Fibroblast of the conjunctiva (primary cell): ENCODE results near the gene PTPRM.

Experiments
- DNase-seq: peaks from one replicate; pipeline ENCODE4 v3.0.0-alpha.2; 2010; ENCODE audit warnings: low read depth

Gene PTPRM

DNA sequence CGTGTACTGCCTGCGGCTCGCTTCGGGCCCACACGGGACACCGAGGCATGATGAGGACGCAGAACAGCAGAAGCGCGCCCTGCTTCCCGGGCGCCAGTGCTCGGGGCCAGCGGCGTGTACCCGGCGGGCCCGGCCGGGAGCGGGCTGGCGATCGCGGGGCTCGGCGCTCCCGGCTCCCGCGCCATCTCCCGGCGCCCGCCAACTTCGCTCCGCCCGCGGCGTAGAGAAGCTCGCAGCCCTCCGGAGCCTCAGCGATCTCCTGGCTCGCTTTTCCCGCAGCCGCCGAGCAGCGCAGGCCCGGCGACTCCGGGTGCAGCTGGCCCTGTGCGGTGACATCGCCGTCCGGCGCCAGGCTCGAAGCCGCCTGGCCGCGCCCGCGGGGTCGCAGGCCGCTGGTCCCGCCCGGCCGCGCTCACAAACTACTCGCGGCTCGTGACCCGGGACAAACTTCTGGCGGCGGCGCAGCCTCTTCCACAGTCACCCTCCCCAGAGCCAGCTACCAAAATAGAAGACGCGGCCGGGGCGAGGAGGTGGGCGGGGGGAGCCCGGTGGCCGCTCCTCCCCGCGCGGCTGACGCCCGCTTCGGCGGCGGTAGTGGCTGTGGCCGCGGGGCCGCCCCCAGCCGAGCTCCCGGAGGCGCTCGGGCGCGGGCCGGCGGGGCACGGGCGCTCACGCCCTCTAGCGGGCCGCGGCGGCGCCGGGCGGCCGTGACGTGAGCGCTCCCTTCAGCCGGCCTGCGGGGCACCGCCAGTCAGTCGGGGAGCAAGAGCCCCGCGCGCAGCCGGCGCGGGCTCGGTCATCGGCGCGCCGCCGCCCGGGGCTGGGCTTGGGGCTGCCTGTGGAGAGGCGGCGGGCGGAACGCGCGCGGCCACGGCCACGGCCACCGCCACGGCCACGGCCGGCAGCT lies at the start of gene PTPRM:
PTPRM (plus strand) TSS at position 750 of the 907 bp plus-strand sequence. CDS start 503 bp downstream, outside the sequence.
- peak; percentile 56 for DNase-seq

DNA sequence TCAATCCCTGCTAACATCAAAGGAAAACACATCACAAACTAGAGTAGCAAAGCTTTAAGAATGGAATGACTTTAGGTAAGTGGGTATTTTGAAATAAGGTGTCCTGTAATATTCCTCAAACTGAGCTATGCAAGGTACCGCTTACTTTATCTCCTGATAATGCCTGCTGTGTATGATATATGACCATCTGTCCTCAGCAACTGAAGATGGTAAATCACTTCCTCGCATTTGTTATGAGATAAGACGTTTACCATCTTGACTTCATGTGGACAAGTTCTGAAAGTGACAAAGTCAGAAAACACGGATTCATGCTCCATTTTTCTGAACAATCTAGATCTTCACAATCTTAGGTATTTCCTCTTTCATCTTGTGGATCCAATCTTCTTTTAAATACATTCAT lies 49.3 kb upstream of the PTPRM start:
- no peak for DNase-seq

DNA sequence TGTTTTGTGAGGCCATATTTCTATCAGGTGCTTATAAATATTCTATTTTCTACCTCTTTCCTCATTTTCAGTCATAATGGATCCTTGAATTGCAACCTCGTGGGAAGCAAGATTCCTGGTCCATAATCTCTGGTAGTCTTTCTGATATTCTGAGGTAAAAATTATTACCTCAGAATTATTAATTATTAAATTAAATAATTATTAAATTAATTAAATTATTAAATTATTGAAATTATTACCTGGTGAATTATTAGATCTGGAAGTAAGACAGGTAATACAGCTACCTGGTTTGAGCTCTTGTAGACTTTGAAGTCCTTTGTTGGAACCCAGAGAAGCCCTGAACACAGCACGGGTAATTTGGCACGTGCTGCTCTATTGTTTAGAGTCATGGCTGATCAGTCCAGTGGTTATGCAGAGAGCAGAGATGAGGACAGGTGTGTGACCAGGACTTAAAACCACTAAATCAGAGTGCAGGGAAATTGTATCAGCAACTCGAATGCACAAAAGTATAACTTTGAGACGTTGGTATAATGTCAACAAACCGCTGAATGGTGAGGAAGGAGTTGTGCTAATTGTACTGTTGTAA lies 46.8 kb upstream of the PTPRM start:
- no peak for DNase-seq

DNA sequence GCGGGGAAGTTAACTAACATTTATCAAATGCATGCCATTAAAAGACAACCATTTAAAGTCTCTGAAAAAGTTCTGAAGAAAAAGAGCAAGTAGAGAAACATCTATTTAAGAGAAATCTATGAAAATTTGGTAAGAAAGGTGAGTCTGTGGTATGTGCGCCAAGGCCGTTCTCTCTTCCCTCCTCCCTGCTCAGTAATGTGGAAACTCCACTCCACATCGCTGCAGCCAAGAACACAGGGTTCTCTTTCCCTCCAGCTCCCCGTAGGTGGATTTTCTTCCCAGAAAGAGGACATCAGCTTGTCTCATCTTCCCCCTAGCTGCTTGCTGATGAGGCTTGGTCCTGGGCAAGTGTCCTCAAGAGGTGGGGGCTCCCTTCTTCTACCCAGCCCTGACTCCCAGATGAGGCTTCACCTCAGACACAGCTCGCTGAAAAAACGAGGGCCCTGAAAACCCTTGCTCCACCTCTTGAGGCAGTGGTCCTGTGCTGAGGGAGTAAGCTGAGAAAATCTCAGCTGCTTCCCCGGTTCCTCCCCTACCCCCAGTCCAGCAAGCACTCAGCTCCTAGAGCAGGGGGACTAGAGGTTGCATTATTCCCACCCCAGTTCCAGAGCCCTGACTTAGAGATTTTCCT lies 45.8 kb upstream of the PTPRM start:
- DNase-seq: no peak

DNA sequence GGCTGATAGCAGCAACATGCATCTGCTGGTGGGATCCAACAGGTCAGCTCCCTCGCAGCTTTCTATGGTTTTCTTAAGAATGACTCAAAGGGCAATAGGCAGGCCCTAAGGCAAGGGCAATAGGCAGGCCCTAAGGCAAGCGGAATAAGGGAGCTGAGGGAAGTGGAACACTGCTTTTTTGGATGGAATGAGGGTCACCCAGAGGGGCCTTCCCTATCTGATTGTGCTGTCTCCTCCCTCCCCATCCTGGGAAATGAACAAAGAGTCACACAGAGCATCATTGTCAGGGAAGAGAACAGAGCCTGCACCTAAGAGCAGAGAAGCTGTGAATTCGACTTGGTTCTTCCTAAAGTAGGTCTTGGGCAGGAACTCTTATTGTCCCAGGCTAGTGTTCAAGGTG lies 43.3 kb upstream of the PTPRM start:
- no peak for DNase-seq

DNA sequence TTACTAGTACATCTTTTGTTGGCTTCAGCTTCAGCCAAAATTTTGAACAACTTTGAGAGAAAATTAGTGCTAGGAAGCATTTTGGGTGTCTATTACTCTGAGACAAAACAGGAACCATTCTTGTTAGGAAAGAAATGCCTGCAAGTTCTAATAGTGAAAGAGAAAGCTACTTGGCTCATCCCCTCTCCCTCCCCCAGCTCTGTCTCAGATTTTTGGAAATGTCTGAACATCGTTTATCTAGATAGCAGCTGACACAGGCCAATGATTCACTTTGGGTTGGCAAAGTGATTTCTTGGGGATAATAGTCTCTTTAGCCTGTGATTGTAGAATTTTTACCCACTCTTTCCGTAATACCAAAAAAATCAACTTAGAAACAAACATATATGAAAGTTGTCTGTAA lies 42.3 kb upstream of the PTPRM start:
- DNase-seq: no peak

DNA sequence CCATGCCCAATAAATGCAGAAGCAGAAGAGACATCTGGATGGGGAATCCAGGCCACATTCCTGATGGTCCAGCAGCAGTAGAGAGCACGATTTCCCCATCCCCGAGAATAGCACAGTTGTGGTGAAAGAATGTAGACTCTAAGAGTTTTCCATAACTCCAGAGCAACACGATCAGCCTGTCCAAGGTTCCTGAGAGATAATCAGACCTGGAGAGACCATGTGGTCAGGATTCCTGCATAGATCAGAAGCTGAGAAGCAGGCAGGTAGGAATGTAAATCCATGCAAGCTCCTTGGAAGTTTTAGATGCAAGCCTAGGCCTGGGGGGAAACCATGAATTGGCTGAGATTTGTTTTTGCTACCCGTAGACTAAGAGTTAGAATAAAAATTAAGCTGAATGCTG lies 34.2 kb upstream of the PTPRM start:
- DNase-seq: no peak

DNA sequence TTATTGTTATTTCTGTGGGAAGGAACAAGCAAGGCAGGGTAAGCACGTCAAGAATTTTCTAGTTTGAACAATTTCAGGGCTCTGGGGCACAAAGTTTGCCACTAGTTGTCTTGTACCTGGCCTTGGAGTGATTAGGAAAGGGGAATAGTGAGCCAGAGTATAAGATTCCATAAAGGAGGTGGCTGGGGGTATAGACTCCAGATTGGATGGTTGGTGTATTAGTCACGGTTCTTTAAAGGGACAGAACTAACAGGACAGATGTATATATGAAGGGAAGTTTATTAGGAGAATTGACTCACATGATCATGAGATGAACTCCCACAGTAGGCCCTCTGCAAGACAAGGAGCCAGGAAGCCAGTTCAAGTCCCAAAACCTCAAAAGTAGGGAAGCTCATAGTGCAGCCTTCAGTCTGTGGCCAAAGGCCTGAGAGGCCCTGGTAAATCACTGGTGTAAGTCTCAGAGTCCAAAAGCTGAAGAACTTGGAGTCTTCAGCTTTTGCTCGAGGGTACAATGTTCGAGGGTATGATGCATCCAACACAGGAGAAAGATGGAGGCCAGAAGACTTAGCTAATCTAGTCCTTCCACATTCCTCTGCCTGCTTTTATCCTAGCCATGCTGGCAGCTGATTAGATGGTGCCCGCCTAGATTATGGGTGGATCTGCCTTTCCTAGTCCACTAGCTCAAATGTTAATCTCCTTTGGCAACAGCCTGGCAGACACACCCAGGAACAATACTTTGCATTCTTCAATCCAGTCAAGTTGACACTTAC lies 31.5 kb upstream of the PTPRM start:
- DNase-seq: no peak

DNA sequence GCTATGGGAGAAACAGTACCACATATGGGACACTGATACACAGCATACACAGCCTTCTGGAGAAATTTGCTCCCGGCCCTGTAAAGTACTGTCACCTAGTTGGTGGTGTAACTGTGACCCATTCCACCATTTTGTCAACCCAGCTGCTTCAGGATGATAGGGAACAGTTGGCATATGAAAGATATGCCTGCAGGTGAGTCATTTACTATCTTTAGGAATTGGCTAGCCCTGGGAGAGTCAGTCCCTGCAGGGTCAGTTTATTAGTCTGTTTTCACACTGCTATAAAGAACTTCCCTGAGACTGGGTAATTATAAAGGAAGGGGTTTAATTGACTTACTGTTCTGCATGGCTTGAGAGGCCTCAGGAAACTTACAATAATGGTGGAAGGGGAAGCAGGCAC lies 30.0 kb upstream of the PTPRM start:
- no peak for DNase-seq

DNA sequence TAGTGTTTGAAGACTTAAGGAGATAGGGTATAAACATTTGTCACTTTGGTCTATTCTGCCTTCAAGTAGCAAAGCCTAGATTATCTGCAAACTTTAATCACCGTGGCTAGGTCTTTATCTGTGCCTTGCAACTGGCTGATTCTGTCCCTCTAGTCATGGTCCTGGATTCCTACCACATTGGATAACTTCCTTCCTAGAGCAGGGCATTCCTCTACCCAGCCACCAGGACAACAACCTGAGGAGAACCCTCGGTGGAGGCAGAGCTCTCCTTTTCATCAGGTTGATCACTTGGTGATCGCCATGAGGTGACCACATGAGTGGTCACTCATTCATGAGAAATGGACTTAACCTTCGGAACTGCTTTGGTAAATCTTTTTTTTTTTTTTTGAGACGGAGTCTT lies 25.3 kb upstream of the PTPRM start:
- no peak for DNase-seq

DNA sequence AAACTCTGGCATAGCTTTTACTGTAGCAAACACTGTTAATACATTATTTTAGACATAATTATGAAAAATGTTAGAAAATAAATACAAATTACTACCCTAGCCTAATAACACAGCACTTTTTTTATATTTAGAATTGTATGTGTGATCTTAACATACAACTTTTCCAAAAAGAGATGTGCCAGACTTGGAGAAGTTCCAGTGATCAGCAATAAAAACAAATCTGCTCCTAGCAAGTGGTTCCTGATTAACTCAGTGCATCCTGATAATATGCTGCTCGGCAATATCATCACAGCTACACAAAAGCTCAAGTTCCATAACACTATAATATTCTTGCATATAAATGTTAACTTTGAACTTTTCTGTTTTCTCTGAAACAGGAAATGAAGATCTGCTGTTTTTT lies 22.4 kb upstream of the PTPRM start:
- DNase-seq: no peak

DNA sequence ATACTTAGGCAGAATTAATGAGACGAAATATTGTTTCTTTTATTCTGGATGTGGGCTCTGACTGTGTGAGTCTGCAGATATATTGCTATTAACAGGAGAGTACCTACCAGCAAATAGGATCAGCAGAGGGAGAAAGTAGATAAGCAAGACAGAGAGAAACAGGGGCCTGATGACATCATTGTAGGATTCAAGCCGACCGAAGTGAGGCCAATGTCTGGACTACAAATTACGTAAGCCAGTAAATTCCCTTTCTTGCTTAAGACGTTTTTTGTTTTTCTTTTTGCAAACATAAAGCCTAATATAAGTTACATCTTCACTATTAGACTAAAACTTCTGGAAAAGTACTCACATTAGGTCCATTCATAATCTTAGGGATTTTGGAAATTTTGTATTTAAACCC lies 21.4 kb upstream of the PTPRM start:
- no peak for DNase-seq

DNA sequence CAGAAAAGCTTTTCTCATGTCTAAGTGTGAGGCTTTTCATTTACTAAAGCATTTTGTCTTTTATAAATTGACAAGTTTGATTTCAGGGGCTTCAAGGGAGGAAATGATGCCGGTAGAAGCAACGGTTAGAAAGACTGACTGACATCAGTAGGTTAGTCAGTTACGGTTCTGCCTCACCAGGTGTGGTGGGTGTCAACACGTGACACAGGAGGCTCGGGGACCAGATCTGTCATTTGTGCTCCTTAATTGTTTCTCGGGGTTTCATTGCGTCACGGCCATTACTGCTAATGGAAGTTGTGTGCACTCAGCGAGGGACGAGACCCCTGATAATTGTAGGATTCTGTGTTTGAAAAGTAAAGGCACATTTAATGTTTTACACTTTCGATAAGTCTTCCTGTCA lies 18.9 kb upstream of the PTPRM start:
- no peak for DNase-seq

DNA sequence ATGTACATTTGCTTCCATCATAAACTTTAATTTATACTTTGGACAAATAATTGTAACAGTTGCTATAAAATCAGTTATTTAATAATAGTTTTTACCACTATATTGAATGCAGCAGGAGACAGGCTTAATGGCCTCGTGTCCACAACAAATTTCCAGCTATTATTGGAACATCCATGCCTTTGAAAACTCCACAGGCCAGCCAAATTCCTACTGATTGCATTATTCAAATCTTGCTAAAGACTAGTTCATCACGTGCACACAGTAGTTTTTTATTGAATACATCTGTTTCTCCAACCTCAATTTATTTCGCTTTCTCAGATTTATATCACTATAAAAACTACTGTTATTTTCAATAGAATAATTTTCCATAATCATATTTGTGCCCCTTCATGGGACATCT lies 18.4 kb upstream of the PTPRM start:
- no peak for DNase-seq

DNA sequence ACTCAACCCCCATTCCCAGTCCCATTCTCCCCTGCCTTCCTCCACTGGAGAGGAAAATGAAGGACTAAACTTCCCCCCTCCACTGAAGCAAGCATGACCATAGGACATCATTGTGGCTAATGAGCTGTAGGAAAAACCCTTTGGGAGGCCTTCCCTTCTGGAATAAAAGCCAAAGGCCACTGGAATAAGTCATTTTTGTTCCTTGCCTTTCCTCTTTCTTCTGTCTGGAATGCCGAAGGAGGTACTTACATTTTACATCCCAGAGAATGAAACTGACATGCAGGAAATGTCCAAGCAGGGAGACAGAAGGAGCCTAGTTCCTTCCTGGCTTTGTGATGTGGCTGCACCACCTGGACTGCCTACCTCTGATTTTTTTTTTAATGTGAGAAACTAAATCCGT lies 9.1 kb upstream of the PTPRM start:
- DNase-seq: no peak

DNA sequence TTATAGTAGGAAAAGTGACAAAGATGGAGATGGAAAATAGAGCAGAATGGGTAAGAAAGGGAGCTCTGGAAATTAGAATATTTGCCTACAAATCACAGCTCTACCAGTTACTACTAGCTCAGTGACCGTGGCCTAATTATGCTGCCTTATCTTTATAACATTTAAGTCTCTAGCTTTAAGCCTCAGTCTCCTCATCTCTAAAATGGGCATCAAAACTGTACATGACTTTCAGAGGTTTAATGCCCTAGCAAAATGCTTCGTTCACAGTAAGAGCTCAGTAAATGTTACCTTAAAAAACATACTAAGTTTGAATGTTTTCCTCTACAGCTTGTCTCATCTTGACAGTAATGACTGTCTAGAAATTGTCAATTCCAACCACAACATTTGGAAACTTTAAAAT lies 8.3 kb upstream of the PTPRM start:
- DNase-seq: no peak

DNA sequence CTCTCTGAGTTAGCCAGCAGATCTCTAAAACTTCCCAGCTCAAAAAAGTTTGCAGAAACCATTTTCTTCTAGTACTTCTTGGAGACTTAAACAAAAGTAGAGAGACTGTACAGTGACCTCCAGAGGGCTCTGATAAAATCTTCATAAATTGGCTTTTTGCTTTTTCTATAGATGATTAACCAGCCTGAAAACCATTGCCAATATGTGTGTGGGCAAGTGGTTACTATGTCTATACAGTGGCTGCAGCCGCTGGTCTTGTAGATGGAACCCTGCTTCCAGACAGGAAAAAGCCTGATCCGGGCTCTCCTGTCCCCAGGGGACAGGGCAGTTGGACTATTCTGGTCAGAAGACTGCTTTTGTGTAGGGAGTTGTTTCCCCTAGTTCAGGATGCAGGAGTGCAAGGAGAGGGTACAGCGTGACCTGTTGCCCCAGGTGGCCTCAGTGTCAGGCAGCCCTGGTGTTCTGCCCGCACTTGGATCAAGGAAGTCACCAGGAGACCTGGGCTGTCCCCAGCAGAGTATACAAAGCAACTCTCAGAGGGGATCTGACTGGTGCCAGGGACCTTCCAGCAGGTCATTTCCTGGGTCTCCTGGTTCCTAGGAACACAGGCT lies 7.3 kb upstream of the PTPRM start:
- no peak for DNase-seq

DNA sequence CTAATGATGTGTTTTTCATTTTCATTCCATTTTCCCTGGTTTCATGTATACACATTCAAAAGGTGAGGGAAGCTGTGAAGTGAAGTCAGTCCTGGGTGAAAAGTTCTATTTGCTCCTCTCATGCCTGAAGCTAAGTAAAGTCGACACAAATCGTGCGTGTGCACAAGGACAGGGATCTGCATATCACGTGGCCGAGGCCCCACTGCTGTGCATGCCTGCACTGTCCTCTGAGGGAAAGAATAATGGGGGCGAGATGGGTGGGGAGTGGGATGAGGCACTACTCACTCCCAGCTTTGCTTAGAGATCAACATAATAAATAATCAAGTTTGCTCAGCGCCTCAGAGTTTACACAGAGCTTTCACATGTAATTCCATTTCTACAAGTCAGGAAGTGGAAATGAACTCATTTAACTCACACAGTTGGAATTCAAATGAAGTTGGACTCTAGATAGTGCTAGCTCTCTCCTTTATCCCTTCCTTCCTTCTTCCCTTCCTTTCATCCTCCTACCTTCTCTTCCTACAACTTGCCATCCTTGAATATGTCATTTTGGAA lies 5.1 kb upstream of the PTPRM start:
- no peak for DNase-seq

DNA sequence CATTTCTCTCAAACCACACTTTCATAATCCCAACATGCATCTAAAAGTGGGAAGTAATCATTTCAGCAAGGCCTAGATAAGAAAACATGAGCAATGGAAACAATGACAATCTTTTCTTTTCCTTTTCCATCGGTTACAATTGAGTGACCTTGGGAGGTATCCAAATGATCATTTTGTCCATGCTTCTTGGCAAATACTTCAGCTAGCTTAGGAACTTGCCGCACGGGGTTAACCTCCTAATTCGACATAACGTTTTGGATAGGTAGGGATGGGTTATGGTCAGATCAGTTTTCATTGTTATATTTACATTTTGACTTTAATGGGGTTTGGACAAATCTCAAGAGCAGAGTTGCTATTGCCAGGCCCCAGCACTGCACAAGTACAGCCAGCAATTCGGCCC lies 4.6 kb upstream of the PTPRM start:
- DNase-seq: no peak

DNA sequence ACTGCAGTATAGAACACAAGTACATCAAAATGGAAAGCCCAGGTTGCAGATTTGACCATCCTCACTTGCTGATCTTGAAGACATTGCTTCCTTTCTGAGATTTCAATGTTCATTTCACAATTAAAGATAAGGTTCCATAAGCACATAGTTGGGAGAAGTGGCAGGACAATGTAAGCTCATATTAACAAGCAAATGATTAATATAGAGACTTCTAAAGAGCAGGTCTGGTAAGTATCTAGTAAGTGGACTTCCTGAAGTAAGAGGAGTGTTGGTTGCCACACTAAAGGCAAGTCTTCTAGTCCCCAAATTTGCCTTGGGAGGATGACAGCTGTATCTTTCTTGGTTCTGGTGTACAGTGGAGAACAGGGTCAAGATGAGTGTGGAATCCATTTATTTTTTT lies 1.4 kb upstream of the PTPRM start:
- DNase-seq: no peak

DNA sequence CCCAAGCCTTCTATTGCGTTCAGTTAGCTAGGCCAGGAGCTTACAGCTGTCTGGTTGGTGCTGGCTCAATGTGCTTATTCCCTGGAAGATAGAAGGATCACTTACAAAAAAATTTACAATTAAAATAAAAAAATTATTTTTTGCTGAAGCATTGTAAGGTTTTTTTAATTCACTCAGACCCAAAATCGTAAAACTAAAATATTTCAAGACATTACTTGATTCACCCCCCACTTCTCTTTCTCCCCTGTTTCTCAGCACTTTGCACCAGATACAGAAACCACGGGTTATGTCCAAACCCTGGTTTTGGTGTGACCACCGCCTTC lies 911 bp upstream of the PTPRM start:
- no peak for DNase-seq
